GM19099 (cell line): ENCODE results near the gene TANC1.

Source experiments
- POLR2A ChIP-seq: IDR thresholded peaks from 3 replicates; pipeline ENCODE4 v1.6.1; 2011; ENCODE audit warnings: low read depth; ENCODE audit not compliant: insufficient read length; ENCODE audit errors: extremely low read depth

Gene TANC1

GRCh38 chr2:158948964-158949699 lies 19.3 kb upstream of the TANC1 start:
- no peak for TF ChIP-seq POLR2A

- no peak for TF ChIP-seq POLR2A
Observed at GRCh38 chr2:158953454-158953853, 15.0 kb upstream of the TANC1 start.

DNA sequence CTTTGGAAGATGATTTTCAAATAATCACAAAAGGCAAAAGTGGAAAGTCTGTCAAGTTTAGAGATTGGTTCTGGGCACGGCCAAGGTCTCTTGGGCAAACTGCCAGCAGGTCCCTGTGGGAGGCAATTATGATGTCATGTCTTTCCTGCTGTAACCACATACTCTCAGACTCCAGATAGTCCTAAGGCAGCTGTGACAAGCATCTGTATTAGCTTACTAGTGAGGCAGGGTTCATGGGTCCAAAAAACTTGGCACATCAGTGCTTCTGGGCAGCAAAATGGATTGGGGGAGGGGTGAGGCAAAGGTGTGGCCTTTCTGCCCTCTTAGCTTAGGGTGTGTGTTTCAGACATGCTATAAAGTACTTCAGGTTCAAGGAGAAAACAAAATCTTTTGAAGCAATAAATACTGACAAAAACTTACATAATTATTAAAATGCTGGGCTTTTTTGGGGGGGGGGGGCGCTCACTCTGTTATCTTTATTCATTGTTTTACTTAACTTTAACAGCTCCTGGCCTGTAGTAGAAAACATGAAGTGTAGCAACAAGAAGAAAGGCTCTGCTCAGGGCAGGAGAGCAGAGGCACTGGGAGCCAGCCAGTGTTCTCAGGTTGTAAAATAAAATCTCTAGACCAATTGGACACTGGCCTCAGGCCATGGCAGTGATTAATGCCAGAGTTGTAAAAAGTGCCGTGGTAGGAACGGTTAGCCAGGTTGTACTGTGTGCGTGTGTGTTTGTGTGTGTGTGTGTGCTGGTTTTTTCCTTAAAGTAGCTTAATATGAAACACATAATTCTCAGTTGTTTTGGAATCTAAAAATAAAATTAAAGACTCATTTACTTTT lies 14.3 kb upstream of the TANC1 start:
- TF ChIP-seq POLR2A = no peak

- TF ChIP-seq POLR2A = no peak
Observed at GRCh38 chr2:158955842-158956365, 12.5 kb upstream of the TANC1 start.

GRCh38 chr2:158958365-158958764 lies 10.1 kb upstream of the TANC1 start:
- TF ChIP-seq POLR2A = no peak

DNA sequence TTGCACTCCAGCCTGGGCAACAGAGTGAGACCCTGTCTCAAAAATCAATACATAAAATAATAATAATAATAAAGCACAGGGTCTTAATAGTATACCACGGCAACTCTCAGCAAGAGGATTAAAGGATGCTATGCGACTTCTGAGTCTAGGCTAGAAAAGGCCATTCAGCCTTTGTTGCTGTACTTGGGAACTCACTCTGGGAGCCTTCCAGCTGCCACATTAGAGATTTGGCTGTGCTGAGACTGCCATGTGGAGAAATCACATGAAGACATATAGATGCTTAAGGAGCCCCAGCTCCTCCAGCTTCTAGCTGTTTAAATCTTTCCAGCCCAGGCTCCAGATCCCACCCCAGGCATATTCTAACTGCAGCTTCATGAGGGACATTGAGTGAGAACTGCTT lies 8.2 kb upstream of the TANC1 start:
- TF ChIP-seq POLR2A = no peak

DNA sequence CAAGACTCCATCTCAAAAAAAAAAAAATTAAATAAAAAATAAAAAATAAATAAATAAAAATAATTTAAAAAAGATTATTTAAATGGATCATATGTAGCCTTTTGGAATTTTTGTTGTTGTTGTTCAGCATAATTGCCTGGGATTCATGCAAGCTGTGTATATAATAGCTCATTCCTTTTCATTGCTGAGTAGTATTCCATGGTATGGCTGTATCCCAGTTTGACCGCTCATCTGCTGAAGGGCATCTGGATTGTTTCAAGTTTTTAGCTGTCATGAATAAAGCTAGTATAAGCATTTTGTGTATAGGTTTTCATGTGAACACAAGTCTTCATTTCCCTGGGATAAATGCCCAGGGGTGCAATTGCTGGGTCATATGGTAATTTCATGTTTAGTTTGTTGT lies 6.4 kb upstream of the TANC1 start:
- no peak for TF ChIP-seq POLR2A

DNA sequence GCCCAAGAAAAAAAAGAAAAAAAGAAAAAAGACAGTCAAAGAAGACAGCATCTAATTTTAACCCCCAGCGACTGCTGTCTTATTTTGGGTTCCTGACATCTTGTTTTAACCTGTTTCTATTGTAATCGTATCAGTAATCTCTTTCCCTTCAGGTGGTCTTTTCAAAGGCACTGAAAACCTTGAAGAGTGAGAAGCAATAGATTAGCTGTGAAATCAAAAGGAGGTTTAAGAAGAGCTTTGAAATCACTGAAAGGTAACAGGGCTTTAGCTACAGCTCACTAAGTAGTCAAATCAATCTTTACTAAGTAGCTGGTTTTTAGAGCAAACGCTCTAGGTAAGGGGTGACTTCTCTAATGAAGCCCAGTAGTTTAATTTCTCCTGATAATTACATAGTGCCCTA lies 5.4 kb upstream of the TANC1 start:
- no peak for TF ChIP-seq POLR2A

DNA sequence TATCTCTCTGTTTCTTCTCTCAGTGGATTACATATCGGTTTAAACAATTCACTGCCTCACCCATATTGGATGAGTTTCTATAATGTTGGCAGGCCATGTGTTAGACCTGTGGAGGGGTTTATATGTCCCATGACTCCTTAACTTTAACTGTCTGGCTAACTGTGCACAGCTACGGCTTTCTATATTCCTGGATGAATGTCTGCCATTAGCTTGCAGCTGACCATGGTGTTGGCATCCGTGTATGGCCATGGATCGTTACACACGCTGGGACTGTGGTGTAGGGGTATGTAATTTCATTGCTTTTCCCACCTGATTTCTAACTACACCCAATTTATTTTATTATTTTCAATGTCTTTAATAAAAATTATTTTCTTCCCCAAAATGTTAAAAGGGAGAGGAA lies 3.3 kb upstream of the TANC1 start:
- TF ChIP-seq POLR2A = no peak

GRCh38 chr2:158965641-158966040 lies 2.8 kb upstream of the TANC1 start:
- TF ChIP-seq POLR2A = no peak

- no peak for TF ChIP-seq POLR2A
Observed at GRCh38 chr2:158966312-158966711, 2.1 kb upstream of the TANC1 start.

DNA sequence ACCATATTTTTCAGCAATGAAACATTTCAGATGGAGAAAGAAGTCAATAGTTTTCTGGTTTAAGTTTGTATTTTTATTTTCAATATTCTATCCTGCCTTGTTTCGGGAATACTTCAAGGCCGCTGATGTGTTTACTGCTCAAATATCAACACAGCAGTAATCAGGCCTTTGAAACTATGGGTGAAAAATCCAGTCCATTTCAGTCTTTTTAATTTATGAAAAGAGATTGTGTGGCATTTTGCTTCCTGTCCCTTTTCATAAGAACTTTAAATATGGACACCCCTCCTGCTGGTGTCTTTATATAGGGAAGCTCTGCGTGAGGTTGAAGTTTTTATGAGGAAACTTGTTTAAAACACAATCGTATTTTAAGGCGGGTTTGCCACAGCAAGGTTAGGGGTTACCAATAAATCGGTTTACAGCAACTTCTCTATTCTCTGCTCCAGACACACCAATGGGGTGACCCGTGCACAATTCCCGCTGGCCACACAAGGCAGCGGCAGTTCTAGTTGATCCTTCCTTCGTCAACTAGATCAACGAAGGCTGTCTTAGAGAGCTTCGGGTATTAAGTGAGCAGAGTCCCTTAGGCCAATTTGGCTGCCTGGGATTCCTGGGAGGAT lies 1.2 kb upstream of the TANC1 start:
- TF ChIP-seq POLR2A = no peak

DNA sequence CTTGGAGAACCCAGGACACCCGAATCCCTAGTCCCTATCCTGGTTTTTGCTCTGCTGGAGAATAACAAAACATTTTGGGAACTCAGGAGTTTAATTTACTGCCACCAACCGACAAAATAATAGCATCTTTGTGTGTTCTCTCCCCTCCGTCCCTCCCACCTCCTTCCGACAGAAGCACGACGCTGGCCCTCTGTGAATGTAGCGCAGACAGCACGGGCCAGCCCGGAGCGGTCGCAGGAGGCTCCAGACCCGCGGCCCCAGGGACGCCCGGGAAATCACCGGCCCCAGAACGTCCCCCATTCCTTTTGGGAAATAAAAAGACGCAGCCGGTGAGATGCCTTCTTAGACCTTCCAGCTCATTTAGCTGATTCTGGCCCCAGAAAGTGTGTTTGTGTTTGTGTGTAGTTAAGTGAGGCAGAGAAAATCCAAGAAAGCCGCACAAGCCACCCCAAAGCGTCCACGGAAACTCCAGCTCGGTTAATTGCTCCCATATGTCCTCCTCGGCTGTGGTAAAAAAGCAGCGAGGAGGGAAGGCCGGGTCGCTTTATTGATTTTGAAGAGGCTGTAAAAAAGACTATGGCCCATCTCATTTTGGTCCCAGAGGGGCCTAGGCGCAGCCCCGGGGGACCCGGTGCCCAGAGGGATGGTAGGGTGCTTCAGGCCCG lies 577 bp upstream of the TANC1 start:
- TF ChIP-seq POLR2A = no peak

DNA sequence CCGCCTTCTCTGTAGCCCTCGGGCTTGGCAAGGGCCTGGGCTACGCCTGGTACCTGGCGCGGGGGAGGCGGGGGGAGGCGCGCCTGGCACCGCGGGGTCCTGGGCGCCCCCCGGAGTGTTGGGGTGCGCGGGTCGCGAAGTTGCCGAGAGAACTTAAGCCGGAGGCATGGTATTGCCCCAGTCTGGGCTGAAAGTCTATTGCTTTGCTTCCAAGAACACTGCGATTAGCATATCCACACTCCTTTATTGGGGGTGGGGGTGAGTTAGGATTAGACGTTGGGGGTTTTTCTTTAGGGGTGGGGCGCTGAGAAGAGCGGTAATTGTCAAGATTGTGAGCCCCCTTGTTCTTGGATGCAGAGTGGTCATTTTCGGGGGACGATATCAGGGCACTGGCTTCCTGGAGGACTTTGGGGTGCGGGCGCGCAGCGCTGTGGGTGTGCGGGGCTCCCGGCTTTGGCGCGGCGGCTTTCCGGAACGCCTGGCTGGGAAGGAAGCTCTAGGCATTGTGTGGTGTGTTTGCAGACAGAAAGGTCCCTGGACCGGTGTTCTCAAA lies 798 bp downstream of the TANC1 start:
- TF ChIP-seq POLR2A = no peak

GRCh38 chr2:158969715-158970240 lies 1.3 kb downstream of the TANC1 start:
- no peak for TF ChIP-seq POLR2A

DNA sequence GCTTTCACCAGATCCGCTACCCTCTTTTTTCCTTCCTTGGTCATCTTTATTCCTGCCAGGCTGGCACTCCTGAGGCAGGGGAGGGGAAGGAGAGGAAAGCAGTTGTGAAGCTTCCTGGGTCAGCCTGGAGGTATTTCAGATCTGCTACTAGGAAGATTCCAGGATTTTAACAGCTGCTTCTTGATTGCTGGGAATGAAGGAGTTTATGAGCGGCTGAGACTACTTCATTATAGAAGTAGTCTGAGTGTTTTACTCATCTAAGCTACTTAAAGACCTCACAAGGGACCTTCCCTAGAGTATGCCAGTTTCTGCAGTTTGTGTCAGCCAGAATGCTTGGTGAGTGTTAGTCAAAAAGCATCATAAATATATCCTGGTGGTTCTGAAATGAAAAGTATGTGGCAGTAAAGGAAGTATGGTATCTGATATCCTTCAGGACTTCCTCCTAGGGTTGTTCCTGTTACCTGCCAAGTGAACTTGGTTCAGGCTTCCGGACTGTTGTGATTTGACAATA lies 1.9 kb downstream of the TANC1 start:
- no peak for TF ChIP-seq POLR2A
